ENCODE results near the gene POGLUT2.
A peak's percentile ranks its signal among the peaks of the same experiment; 100 is the strongest.
"Not testable (repeated sequence)": the region's sequence is repeated elsewhere in the genome, so short reads cannot be mapped to it uniquely, and the experiment has no call there.

The POGLUT2 gene

DNA sequence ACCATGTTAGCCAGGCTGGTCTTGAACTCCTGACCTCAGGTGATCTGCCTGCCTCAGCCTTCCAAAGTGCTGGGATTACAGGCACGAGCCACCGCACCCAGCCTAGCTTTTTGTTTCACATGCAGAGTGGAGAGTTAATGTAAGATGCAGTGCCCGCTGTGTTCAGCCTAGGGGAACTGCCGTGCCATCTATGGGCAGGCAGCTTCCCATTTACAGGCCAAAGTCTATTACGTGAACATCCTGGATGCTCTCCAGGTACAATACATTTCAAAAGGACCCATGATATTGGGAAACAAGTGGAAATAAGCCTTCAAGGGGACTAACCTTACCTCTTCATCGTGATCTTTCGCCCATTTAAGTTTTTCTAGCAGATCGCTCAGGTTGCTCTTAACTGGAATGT lies 10.1 kb downstream of the POGLUT2 start:
- no peak for DNase-seq (ENCODE audit: low read depth)
- TF ChIP-seq, protein P1, sequence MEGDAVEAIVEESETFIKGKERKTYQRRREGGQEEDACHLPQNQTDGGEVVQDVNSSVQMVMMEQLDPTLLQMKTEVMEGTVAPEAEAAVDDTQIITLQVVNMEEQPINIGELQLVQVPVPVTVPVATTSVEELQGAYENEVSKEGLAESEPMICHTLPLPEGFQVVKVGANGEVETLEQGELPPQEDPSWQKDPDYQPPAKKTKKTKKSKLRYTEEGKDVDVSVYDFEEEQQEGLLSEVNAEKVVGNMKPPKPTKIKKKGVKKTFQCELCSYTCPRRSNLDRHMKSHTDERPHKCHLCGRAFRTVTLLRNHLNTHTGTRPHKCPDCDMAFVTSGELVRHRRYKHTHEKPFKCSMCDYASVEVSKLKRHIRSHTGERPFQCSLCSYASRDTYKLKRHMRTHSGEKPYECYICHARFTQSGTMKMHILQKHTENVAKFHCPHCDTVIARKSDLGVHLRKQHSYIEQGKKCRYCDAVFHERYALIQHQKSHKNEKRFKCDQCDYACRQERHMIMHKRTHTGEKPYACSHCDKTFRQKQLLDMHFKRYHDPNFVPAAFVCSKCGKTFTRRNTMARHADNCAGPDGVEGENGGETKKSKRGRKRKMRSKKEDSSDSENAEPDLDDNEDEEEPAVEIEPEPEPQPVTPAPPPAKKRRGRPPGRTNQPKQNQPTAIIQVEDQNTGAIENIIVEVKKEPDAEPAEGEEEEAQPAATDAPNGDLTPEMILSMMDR (IDR thresholded peaks at IDR 0.05; ENCODE audit: low read depth, low read length) = no peak
- TF ChIP-seq MYC (IDR thresholded peaks at IDR 0.05; ENCODE audit: low read depth, low read length) = no peak
- TF ChIP-seq, protein P2, sequence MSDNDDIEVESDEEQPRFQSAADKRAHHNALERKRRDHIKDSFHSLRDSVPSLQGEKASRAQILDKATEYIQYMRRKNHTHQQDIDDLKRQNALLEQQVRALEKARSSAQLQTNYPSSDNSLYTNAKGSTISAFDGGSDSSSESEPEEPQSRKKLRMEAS (IDR thresholded peaks at IDR 0.05; ENCODE audit: low read depth, low read length) = no peak
- no peak for TF ChIP-seq POLR2A (IDR thresholded peaks at IDR 0.05; ENCODE audit: extremely low read depth, insufficient read length)
- no peak overlapping the region for H3K4me3 ChIP-seq (ENCODE audit: low read depth, low read length)

DNA sequence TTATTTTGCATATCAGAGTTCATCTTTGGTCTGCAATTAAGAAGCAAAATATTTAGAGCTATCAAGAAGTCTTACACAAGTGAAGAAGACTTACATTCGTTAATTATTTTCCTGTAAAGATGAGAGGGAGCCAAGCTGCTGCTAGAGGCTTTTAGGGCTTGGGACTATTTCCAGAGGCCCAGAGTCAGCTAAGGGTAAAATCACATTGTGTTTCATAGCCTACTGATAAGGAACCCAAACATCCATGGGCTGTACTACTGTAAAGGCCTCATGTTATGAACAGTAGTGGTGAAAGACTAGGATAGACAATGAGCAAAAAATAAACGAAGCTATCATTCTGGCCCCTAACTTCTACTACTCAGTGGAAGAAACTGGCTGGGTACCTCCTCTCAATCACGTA lies 14.3 kb downstream of the POGLUT2 start:
- DNase-seq (ENCODE audit: low read depth) = no peak
- no peak overlapping the region for H3K4me3 ChIP-seq (ENCODE audit: low read depth, low read length)
- TF ChIP-seq, protein P1 (IDR thresholded peaks at IDR 0.05; ENCODE audit: low read depth, low read length) = no peak
- TF ChIP-seq POLR2A (IDR thresholded peaks at IDR 0.05; ENCODE audit: extremely low read depth, insufficient read length) (no peak), MYC (IDR thresholded peaks at IDR 0.05; ENCODE audit: low read depth, low read length) (no peak)
- TF ChIP-seq, protein P2 (IDR thresholded peaks at IDR 0.05; ENCODE audit: low read depth, low read length) = no peak

DNA sequence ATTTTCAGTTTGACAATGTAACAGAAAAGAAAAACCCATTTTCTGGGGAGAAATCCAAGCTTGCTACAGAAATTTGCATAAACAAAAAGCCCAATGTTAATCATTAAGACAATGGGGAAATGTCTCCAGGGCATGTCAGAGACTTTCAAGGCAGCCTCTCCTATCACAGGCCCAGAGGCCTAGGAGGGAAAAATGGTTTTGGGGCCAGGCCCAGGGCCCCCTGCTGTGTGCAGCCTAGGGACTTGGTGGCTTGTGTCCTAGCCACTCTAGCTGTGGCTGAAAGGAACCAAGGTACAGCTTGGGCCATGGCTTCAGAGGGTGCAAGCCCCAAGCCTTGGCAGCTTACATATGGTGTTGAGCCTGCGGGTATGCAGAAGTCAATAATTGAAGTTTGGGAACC lies 17.2 kb downstream of the POGLUT2 start:
- H3K4me3 ChIP-seq (ENCODE audit: low read depth, low read length) = no peak overlapping the region
- no peak for DNase-seq (ENCODE audit: low read depth)
- TF ChIP-seq MYC (IDR thresholded peaks at IDR 0.05; ENCODE audit: low read depth, low read length) (no peak), POLR2A (IDR thresholded peaks at IDR 0.05; ENCODE audit: extremely low read depth, insufficient read length) (no peak)
- TF ChIP-seq, protein P1 (IDR thresholded peaks at IDR 0.05; ENCODE audit: low read depth, low read length) = no peak
- TF ChIP-seq, protein P2 (IDR thresholded peaks at IDR 0.05; ENCODE audit: low read depth, low read length) = no peak

DNA sequence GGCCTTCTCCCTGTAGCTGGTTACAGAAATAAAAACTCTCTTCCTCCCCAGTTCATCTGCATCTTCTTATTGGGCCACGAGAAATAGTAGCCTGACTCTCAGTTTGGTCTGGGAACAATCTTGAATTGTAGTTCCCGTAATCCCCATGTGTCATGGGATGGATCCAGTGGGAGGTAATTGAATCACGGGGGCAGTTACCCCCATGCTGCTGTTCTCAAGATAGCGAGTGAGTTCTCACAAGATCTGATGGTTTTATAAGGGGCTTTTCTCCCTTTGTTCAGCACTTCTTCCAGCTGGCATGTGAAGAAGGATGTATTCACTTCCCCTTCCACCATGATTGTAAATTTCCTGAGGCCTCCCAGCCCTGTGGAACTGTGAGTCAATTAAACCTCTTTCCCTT lies 18.1 kb downstream of the POGLUT2 start:
- not testable (repeated sequence) for H3K4me3 ChIP-seq (ENCODE audit: low read depth, low read length); DNase-seq (ENCODE audit: low read depth)

DNA sequence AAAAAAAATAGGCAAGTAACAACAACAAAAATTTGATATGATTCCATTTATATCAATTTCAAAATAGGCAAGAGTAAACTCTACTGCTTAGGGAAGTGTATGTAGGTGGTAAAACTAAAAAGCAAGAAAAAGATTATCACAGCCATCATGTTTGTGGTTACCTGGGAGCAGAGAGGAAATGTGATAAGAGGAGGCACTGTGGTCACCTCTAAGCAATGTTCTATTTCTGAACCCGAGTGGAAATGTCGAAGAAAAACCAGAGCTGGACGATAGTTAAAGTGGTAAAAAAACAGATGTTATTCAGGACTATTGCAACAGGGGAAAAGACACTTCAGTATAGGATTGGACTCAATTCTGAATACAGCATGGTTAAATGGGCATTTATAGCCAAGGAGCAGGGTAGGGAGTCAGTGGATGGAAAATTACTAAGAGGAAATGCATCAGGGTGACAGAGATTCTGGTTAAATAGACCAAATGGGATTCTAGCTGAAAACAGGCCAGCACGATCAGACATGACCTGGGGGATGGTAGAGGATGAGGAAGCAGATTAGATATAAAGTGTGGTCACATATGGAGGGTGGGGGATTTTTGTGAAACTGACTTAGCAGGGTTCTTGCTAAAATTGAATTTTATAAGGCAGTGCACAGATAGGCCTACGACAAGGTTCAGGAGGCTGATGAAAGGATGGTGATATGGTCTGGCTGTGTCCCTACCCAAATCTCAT lies 19.2 kb downstream of the POGLUT2 start:
- TF ChIP-seq, protein P1 (IDR thresholded peaks at IDR 0.05; ENCODE audit: low read depth, low read length) = no peak
- TF ChIP-seq MYC (IDR thresholded peaks at IDR 0.05; ENCODE audit: low read depth, low read length) = peak; percentile 49
- TF ChIP-seq POLR2A (IDR thresholded peaks at IDR 0.05; ENCODE audit: extremely low read depth, insufficient read length) = no peak
- TF ChIP-seq, protein P2 (IDR thresholded peaks at IDR 0.05; ENCODE audit: low read depth, low read length) = peak; percentile 59; the same call in 1 of the 2 replicates
- no peak overlapping the region for H3K4me3 ChIP-seq (ENCODE audit: low read depth, low read length)
- peak; percentile 88 for DNase-seq (ENCODE audit: low read depth)

DNA sequence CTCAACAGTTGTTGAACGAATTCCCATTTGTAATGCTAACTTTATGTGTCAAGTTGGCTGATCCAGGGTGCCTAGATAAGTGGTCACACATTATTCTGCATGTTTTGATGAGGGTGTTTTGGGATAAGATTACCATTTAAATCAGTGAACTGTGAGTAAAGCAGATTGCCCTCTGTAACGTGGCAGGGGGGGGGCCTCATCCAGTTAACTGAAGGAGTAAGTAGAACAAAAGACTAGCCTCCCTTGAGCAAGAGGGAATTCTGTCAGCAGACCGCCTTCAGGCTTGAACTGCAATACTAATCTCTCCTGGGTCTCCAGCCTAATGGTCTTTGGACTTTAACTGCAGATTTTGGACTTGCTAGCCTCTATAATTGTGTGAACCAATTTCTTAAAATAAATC lies 21.0 kb downstream of the POGLUT2 start:
- TF ChIP-seq MYC (IDR thresholded peaks at IDR 0.05; ENCODE audit: low read depth, low read length) (no peak), POLR2A (IDR thresholded peaks at IDR 0.05; ENCODE audit: extremely low read depth, insufficient read length) (no peak)
- TF ChIP-seq, protein P2 (IDR thresholded peaks at IDR 0.05; ENCODE audit: low read depth, low read length) = no peak
- TF ChIP-seq, protein P1 (IDR thresholded peaks at IDR 0.05; ENCODE audit: low read depth, low read length) = no peak
- H3K4me3 ChIP-seq (ENCODE audit: low read depth, low read length) = no peak overlapping the region
- no peak for DNase-seq (ENCODE audit: low read depth)
